GM18517 (cell line): ENCODE measurements around the gene LYZL1.
"Not testable (repeated sequence)": the region's sequence is repeated elsewhere in the genome, so short reads cannot be mapped to it uniquely, and the experiment has no call there.

Experiments used
- ATAC-seq: cut with Tn5 transposase; IDR thresholded peaks from one replicate; pipeline ENCODE4 v1.9.1; 2021; ENCODE audit warnings: mild to moderate bottlenecking, moderate library complexity; ENCODE audit not compliant: unreplicated experiment

Gene LYZL1

GRCh38 chr10:29259498-29259897 is 29.4 kb upstream of the LYZL1 start:
- ATAC-seq: no peak

GRCh38 chr10:29263506-29263905 is 25.4 kb upstream of the LYZL1 start:
- ATAC-seq: no peak

GRCh38 chr10:29265210-29265768 is 23.6 kb upstream of the LYZL1 start:
- no peak for ATAC-seq

- ATAC-seq: no peak
Measured at GRCh38 chr10:29266641-29267040, 22.2 kb upstream of the LYZL1 start.

GRCh38 chr10:29268011-29268410 is 20.9 kb upstream of the LYZL1 start:
- no peak for ATAC-seq

GRCh38 chr10:29269486-29269885 is 19.4 kb upstream of the LYZL1 start:
- no peak for ATAC-seq

GRCh38 chr10:29270883-29271282 is 18.0 kb upstream of the LYZL1 start:
- ATAC-seq: no peak

GRCh38 chr10:29271877-29272276 is 17.0 kb upstream of the LYZL1 start:
- no peak for ATAC-seq

- no peak for ATAC-seq
Measured at GRCh38 chr10:29273478-29273877, 15.4 kb upstream of the LYZL1 start.

- ATAC-seq: no peak
Measured at GRCh38 chr10:29276251-29276850, 12.5 kb upstream of the LYZL1 start.

- no peak for ATAC-seq
Measured at GRCh38 chr10:29277296-29277695, 11.6 kb upstream of the LYZL1 start.

GRCh38 chr10:29279779-29280487 is 8.9 kb upstream of the LYZL1 start:
- ATAC-seq: no peak

GRCh38 chr10:29280488-29280840 is 8.4 kb upstream of the LYZL1 start:
- ATAC-seq: no peak

- peak; percentile 67 for ATAC-seq
Measured at GRCh38 chr10:29285624-29286051, 3.2 kb upstream of the LYZL1 start.

- no peak for ATAC-seq
Measured at GRCh38 chr10:29287635-29288034, 1.2 kb upstream of the LYZL1 start.

- not testable (repeated sequence) for ATAC-seq
Measured at GRCh38 chr10:29291561-29291960, 2.7 kb downstream of the LYZL1 start.

- not testable (repeated sequence) for ATAC-seq
Measured at GRCh38 chr10:29292406-29292805, 3.5 kb downstream of the LYZL1 start.

- ATAC-seq: no peak
Measured at GRCh38 chr10:29295813-29296212, 6.9 kb downstream of the LYZL1 start.

GRCh38 chr10:29297678-29298077 is 8.8 kb downstream of the LYZL1 start:
- no peak for ATAC-seq

- no peak for ATAC-seq
Measured at GRCh38 chr10:29301359-29301910, 12.6 kb downstream of the LYZL1 start.

GRCh38 chr10:29302499-29302898 is 13.6 kb downstream of the LYZL1 start:
- no peak for ATAC-seq
